HG03558 (cell line): ENCODE results near the gene PRSS56.
"Not testable (repeated sequence)": the region's sequence is repeated elsewhere in the genome, so short reads cannot be mapped to it uniquely, and the experiment has no call there.

Experiments
- ATAC-seq: cut with Tn5 transposase; IDR thresholded peaks from one replicate; pipeline ENCODE4 v1.9.1; 2021; ENCODE audit warnings: moderate number of reproducible peaks; ENCODE audit not compliant: unreplicated experiment; ENCODE audit errors: extremely low read depth

The PRSS56 gene

DNA sequence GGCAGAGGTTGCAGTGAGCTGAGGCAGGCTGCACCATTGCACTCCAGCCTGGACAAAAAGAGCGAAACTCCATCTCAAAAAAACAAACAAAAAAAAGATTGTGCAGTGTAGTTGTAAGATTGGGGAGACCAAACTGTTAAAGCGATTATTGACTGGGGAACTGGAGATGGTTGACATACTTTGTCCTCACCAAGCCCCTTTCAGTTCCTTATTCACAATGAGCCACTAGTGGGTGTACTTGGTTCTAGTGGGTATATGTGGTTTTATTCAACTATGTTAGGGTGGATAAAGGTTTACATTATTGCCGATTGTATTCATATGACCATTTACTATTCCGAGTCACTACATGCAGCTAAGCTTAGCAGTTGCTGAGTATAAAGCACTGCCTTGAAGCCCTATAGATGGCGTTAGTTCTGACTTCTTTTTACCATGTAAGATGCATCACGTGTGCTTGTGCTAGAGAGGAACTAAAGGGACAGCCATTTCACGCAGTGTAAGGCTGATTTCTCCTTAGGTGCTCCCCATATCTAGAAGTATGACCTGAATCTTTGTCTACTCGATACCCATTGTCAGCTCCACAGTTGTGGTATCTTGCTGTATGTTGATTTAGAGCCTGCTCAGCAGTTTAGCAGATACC, 42.4 kb downstream of the PRSS56 start:
- no peak for ATAC-seq

DNA sequence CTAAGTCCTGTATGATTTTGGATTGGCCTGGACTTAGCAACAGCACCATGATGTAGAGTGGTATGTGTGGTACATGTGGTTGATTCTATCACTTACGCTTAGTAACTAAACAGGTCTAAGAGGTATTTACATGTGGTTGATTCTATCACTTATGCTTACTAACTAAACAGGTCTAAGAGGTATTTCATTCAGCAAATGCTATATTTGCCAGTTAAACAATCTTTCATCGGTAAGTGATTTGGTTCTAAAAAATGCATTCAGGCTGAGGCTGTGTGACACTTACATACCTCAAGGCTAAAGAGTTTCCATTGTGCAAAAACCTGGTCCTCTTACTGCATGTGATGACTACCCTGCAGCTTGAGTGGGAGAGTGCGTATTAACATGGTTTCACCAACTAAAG, 43.4 kb downstream of the PRSS56 start:
- ATAC-seq = no peak

DNA sequence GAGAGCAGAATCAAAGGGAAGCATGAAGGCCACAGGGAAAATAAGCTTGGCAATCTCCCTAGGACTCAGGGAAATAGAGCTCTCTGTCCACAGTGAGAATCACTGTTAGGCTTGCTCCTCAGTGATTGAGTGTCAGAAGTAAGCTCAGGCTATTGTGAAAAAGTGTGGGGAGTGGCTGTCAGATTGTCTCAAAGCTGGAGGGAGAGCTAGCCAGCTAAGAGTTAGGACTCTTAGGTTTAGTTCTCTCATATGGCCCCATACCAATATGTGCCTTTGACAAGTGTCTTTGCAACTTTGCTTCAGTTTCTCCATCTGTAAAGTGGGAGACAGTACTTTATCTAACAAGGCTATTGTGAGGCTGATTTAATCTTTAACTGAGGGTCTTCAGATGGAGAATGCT, 47.5 kb downstream of the PRSS56 start:
- ATAC-seq = no peak

DNA sequence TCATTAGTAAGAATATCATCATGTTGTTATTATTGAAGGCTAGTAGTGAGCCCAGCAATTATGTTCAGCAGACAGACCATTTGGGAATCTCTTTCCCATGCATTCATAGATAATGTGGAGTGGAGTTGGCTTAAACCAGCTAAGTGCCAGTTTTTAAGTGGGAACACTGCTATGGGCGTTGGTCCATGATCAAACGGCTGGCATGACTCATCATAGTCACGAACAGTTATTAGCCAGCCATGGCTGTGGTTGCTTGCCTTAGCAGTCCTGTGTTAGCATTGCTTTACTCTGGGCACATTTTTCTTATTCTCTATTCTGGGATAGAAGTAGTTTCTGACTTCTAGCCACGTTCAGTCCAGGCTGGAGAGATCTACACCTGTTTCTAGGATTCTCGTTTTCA, 48.0 kb downstream of the PRSS56 start:
- no peak for ATAC-seq

DNA sequence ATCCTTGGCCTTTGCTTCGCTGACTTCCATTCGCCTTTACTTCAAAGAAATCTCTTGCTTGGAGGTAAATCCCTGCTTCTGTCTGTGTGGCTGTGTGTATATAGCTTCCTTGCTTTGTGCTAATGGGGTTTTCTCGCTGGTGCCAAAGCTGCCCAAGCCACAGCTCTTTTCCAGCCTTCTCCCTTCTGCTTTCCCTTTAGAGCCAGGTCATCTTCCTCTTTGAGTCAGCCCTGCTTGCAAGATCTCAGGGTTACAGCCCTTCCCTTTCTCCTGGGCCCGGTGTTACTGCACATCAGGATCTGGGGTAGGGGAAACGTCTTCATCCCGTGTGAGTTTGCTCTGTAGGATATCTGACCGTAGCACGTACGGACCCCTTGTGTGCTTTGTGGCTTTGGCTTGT, 49.4 kb downstream of the PRSS56 start:
- ATAC-seq = no peak

DNA sequence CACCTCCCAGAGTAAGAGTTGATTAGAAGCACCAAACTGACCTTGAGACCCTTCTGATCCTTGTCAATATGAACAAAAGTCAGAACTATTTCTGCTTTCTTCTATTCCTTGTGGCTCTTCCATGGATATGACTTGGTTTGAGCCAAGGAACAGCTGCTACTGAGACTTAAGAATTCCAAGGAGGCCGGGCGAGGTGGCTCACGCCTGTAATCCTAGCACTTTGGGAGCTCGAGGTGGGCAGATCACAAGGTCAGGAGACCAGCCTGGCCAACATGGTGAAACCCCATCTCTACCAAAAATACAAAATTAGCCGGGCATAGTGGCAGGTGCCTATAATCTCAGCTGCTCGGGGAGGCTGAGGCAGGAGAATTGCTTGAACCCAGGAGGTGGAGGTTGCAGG, 50.3 kb downstream of the PRSS56 start:
- not testable (repeated sequence) for ATAC-seq

DNA sequence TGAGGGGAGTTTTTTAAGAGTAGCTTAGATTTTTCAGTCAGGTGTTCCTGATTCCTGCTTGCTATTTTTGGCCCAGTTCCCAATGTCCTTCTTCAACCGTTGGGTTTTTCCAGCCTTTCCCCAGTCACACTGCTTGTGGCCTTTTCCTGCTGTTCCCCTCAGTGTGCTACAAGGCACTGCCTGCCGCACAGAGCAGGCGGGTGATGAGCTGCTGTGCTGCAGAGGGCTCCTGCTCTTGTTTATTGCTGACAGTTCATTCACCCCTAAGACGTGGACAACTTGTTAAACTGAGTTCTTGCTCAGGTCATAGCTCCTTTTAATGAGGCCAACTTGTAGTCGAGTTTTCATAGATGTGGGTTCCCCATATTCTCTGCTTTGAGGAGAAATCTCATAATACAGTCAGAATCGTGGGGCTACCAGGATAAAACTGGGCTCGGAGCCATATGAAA, 50.9 kb downstream of the PRSS56 start:
- no peak for ATAC-seq

DNA sequence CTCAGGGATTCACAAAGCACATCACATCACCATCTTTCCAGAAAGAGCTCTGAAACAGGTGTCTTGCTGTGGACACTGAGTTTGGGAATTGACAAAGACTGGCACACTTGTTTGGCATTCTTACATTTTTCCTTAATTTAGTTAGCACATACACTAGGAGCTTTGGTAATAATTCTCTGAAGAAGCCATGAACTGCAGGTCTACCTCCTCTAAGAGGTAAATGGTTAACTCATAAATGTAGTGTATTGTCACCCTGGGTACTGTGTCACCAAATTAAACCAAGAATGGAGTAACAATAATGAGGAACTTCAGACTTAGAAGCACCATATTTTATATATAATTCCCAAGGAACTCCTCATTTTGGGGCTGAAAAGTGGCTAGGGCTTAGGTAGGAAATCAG, 52.9 kb downstream of the PRSS56 start:
- no peak for ATAC-seq

DNA sequence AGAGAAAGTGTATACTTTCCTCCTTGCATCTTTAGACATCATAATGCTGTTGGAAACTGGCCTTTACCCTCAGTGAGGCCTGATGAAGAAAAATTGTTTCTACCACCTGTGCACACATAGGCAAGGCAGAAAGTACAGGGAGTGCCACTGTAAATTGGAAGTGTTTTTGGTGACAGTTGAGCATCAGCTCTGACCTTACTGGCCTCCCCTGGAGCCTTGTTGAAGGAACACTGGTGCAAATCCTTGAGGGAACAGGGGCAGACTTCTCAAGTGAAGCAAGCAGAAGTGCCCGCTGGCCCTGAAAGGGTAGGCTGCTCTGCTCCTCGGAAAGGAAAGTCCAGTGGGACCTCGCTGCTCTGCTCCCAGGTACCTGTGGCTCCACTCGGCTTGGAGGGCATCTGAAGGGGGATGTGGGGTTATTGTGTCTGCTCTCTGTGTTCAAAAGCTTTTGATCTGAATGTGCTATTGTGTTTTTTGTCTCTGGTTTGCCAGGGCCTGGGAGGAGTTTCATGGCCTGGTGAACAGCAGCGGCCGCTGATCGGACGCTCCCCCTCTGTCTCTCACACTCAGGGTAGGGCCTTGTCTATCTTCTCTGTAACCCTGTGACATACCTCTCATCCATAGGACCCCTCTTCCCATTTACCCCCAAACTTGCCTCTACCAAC, 53.7 kb downstream of the PRSS56 start:
- ATAC-seq = no peak

DNA sequence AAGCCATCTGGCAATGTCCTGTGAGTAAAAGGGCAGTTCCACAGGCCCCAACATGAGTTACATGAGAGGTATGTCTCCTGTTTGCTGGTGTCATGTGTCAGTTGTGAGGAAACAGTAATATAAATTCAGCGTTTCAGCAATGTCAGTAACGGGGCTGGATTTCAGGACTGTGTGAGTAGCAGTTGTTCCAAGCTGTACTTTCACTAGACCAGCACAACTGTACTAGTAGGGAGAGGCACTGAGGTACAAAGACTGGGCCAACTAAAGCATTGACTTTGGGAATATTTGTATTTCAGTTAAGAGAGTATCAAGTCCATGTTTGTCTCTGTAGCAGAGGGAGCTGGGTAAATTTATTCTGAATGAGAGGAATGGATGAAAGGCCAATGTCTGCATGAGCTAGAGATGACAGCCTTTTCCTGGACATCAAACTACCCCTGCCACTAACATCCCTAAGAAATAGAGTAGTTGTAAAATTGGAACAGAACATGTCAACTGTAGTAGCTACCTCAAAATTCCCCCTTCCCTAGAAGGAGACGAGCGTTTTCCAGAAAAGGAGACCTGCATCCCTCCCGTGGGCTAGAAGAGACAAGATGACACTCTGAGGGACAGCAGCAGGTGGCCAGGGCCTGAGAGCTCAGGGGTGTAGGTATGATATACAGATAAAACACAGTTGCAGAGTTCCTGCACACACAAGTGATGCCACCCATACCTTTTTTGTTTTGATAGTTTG, 54.7 kb downstream of the PRSS56 start:
- ATAC-seq = no peak
